Gastrocnemius medialis (tissue), 4 donors: Measurements from ENCODE around the gene PPP3CA.

Experiments
- CTCF ChIP-seq, 5 experiments: fragments of 450-650 bp in 3 of 5; fragments of 200-600 bp in 2 of 5; sonication (generic) in 2 of 5; IDR thresholded peaks in 4 of 5; conservative IDR thresholded peaks in 1 of 5; 1 replicate in 4 of 5; 2 replicates in 1 of 5; pipeline ENCODE4 v1.5.1; 2016 to 2019; ENCODE audit warnings: antibody characterized with exemption in 5 of 5, mild to moderate bottlenecking in 3 of 5, moderate library complexity in 3 of 5
- POLR2A ChIP-seq, 2 donors: fragments of 450-650 bp; IDR thresholded peaks; one replicate each; pipeline ENCODE4 v1.6.1; 2017; ENCODE audit warnings: antibody characterized with exemption in 2 of 2, mild to moderate bottlenecking in 2 of 2, moderate library complexity in 2 of 2

- TF ChIP-seq CTCF (IDR thresholded peaks at IDR 0.05 in 4 of 5, conservative IDR thresholded peaks at IDR 0.05 in 1 of 5) (no peak), POLR2A (IDR thresholded peaks at IDR 0.05) (no peak)
Measured at GRCh38 chr4:101309925-101310324, 37.4 kb downstream of the PPP3CA start.
